ENCODE results near the gene PTPRM.

GRCh38 chr18:8020132-8020846 lies 453.2 kb downstream of the PTPRM start:
- TF ChIP-seq, protein P1, sequence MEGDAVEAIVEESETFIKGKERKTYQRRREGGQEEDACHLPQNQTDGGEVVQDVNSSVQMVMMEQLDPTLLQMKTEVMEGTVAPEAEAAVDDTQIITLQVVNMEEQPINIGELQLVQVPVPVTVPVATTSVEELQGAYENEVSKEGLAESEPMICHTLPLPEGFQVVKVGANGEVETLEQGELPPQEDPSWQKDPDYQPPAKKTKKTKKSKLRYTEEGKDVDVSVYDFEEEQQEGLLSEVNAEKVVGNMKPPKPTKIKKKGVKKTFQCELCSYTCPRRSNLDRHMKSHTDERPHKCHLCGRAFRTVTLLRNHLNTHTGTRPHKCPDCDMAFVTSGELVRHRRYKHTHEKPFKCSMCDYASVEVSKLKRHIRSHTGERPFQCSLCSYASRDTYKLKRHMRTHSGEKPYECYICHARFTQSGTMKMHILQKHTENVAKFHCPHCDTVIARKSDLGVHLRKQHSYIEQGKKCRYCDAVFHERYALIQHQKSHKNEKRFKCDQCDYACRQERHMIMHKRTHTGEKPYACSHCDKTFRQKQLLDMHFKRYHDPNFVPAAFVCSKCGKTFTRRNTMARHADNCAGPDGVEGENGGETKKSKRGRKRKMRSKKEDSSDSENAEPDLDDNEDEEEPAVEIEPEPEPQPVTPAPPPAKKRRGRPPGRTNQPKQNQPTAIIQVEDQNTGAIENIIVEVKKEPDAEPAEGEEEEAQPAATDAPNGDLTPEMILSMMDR (IDR thresholded peaks at IDR 0.05): no peak
- TF ChIP-seq POLR2A (IDR thresholded peaks at IDR 0.05): no peak
